Sigmoid colon (tissue), 4 donors: ENCODE measurements around the gene NXN.

Experiments
- POLR2A ChIP-seq, 2 donors: fragments of 450-650 bp; IDR thresholded peaks; one replicate each; pipeline ENCODE4 v1.6.1; 2016; ENCODE audit warnings: antibody characterized with exemption in 2 of 2, mild to moderate bottlenecking in 2 of 2, moderate library complexity in 2 of 2
- POLR2AphosphoS5 ChIP-seq, 4 donors: sonication (generic); formaldehyde crosslinking; IDR thresholded peaks; one replicate each; pipeline ENCODE4 v1.6.1; 2017; ENCODE audit warnings: antibody characterized with exemption in 4 of 4
- TF ChIP-seq, protein P1 (sequence below), 4 experiments: fragments of 450-650 bp in 3 of 4; fragments of 200-600 bp in 1 of 4; IDR thresholded peaks; one replicate each; pipeline ENCODE4 v1.5.1; 2016 to 2019; ENCODE audit warnings: antibody characterized with exemption in 4 of 4, mild to moderate bottlenecking in 3 of 4, moderate library complexity in 2 of 4

GRCh38 chr17:877630-878029 is 101.9 kb downstream of the NXN start:
- TF ChIP-seq, protein P1, sequence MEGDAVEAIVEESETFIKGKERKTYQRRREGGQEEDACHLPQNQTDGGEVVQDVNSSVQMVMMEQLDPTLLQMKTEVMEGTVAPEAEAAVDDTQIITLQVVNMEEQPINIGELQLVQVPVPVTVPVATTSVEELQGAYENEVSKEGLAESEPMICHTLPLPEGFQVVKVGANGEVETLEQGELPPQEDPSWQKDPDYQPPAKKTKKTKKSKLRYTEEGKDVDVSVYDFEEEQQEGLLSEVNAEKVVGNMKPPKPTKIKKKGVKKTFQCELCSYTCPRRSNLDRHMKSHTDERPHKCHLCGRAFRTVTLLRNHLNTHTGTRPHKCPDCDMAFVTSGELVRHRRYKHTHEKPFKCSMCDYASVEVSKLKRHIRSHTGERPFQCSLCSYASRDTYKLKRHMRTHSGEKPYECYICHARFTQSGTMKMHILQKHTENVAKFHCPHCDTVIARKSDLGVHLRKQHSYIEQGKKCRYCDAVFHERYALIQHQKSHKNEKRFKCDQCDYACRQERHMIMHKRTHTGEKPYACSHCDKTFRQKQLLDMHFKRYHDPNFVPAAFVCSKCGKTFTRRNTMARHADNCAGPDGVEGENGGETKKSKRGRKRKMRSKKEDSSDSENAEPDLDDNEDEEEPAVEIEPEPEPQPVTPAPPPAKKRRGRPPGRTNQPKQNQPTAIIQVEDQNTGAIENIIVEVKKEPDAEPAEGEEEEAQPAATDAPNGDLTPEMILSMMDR (IDR thresholded peaks at IDR 0.05): no peak
- TF ChIP-seq POLR2A (IDR thresholded peaks at IDR 0.05) (no peak), POLR2AphosphoS5 (IDR thresholded peaks at IDR 0.05) (no peak)
